ENCODE data around the gene UCP3.

GRCh38 chr11:74019104-74019738 lies 10.3 kb upstream of the UCP3 start:
- TF ChIP-seq POLR2A (IDR thresholded peaks at IDR 0.05) (no peak), CTCF (IDR thresholded peaks at IDR 0.05) (no peak)

Data from right lobe of liver (tissue), 4 donors.